Parathyroid adenoma (tissue), 2 donors: ENCODE data around the gene PGA3.

Experiments used
- H2AFZ ChIP-seq: fragments of 300-600 bp; sonication (generic); one replicate; pipeline ENCODE4 v1.7.0; 2017; ENCODE audit warnings: antibody characterized with exemption, mild to moderate bottlenecking
- H3K27ac ChIP-seq: fragments of 300-600 bp; sonication (generic); one replicate; pipeline ENCODE4 v1.7.0; 2017
- H3K27me3 ChIP-seq: fragments of 300-600 bp; sonication (generic); one replicate; pipeline ENCODE4 v1.7.0; 2017; ENCODE audit warnings: low read length; ENCODE audit not compliant: control insufficient read depth, insufficient read depth
- H3K36me3 ChIP-seq: fragments of 300-600 bp; sonication (generic); one replicate; pipeline ENCODE4 v1.7.0; 2017; ENCODE audit warnings: low read length; ENCODE audit not compliant: control insufficient read depth, insufficient read depth
- H3K4me1 ChIP-seq: fragments of 300-600 bp; sonication (generic); one replicate; pipeline ENCODE4 v1.7.0; 2017; ENCODE audit warnings: control low read depth
- H3K4me2 ChIP-seq: fragments of 300-600 bp; sonication (generic); one replicate; pipeline ENCODE4 v1.7.0; 2017; ENCODE audit warnings: low read length
- H3K4me3 ChIP-seq: fragments of 300-600 bp; sonication (generic); one replicate; pipeline ENCODE4 v1.7.0; 2017; ENCODE audit warnings: low read depth, low read length
- H3K79me2 ChIP-seq: fragments of 300-600 bp; sonication (generic); one replicate; pipeline ENCODE4 v1.7.0; 2017; ENCODE audit warnings: control low read depth
- H3K9ac ChIP-seq: fragments of 300-600 bp; sonication (generic); one replicate; pipeline ENCODE4 v1.7.0; 2017; ENCODE audit warnings: mild to moderate bottlenecking
- H3K9me3 ChIP-seq: fragments of 300-600 bp; sonication (generic); one replicate; pipeline ENCODE4 v1.7.0; 2017; ENCODE audit warnings: low read length; ENCODE audit not compliant: control insufficient read depth
- CTCF ChIP-seq: fragments of 300-600 bp; sonication (generic); IDR thresholded peaks from one replicate; pipeline ENCODE4 v1.7.0; 2017; ENCODE audit warnings: antibody characterized with exemption, mild to moderate bottlenecking
- donor health status: primary hyperparathyroidism.

PGA3 gene

GRCh38 chr11:61168042-61168688 is 35.1 kb upstream of the PGA3 start:
- TF ChIP-seq CTCF, result no peak
- Histone ChIP-seq H3K79me2 (no peaks in the 10 kb centered on the region), H3K4me1 (no peaks in the 10 kb centered on the region), H3K27me3 (no peaks in the 10 kb centered on the region), H3K9me3 (no peaks in the 10 kb centered on the region), H3K4me2 (no peak overlapping the region), H2AFZ (no peak overlapping the region), H3K4me3 (no peak overlapping the region), H3K27ac (no peak overlapping the region), H3K9ac (no peak overlapping the region), H3K36me3 (no peaks in the 10 kb centered on the region)

- Histone ChIP-seq H3K36me3 (no peaks in the 10 kb centered on the region), H3K27me3 (no peaks in the 10 kb centered on the region), H3K4me2 (no peak overlapping the region), H3K4me3 (no peak overlapping the region), H3K79me2 (no peaks in the 10 kb centered on the region), H3K4me1 (no peaks in the 10 kb centered on the region), H3K27ac (no peak overlapping the region), H3K9ac (no peak overlapping the region), H2AFZ (no peak overlapping the region), H3K9me3 (no peaks in the 10 kb centered on the region)
- no peak for TF ChIP-seq CTCF
These were observed 34.5 kb upstream of the PGA3 start for GRCh38 chr11:61168800-61169199.

GRCh38 chr11:61170566-61170965 is 32.7 kb upstream of the PGA3 start:
- no peak overlapping the region for H2AFZ ChIP-seq
- no peak overlapping the region for H3K9ac ChIP-seq
- H3K36me3 ChIP-seq, result no peaks in the 10 kb centered on the region
- TF ChIP-seq CTCF, result no peak
- no peaks in the 10 kb centered on the region for H3K27me3 ChIP-seq
- H3K4me3 ChIP-seq, result no peak overlapping the region
- H3K9me3 ChIP-seq, result no peaks in the 10 kb centered on the region
- H3K27ac ChIP-seq, result no peak overlapping the region
- no peak overlapping the region for H3K4me2 ChIP-seq
- no peaks in the 10 kb centered on the region for H3K79me2 ChIP-seq
- no peaks in the 10 kb centered on the region for H3K4me1 ChIP-seq

GRCh38 chr11:61171907-61172306 is 31.4 kb upstream of the PGA3 start:
- no peak overlapping the region for H3K4me2 ChIP-seq
- H3K27me3 ChIP-seq, result no peaks in the 10 kb centered on the region
- no peak overlapping the region for H3K9ac ChIP-seq
- no peak overlapping the region for H2AFZ ChIP-seq
- no peak for TF ChIP-seq CTCF
- no peak overlapping the region for H3K27ac ChIP-seq
- H3K4me3 ChIP-seq, result no peak overlapping the region
- no peaks in the 10 kb centered on the region for H3K9me3 ChIP-seq
- no peaks in the 10 kb centered on the region for H3K79me2 ChIP-seq
- H3K36me3 ChIP-seq, result no peaks in the 10 kb centered on the region
- no peaks in the 10 kb centered on the region for H3K4me1 ChIP-seq

- TF ChIP-seq CTCF, result no peak
- Histone ChIP-seq H3K36me3 (no peaks in the 10 kb centered on the region), H3K4me3 (no peak overlapping the region), H3K79me2 (no peaks in the 10 kb centered on the region), H3K27me3 (no peaks in the 10 kb centered on the region), H2AFZ (no peak overlapping the region), H3K9me3 (no peaks in the 10 kb centered on the region), H3K4me2 (no peak overlapping the region), H3K27ac (no peak overlapping the region), H3K4me1 (no peaks in the 10 kb centered on the region), H3K9ac (no peak overlapping the region)
These were observed 31.0 kb upstream of the PGA3 start for GRCh38 chr11:61172356-61172755.
